Type B pancreatic cell (in vitro differentiated cells): ENCODE measurements around the gene TMEM198. TPM values are rescaled to one million over a fixed set of nuclear protein-coding genes. Genes with fewer than 3 reads are reported as not detected.
A peak's percentile ranks its signal among the peaks of the same experiment; 100 is the strongest.

Experiments
- DNase-seq: peaks from one replicate; pipeline ENCODE4 v3.0.0; 2021; ENCODE audit warnings: mixed read lengths; ENCODE audit not compliant: unreplicated experiment; ENCODE audit errors: extremely low spot score
- H3K27ac Mint-ChIP-seq: 2 replicates; pipeline ENCODE4 v1.8.0; 2021; ENCODE audit warnings: mild to moderate bottlenecking, mixed read lengths
- H3K27me3 Mint-ChIP-seq: 2 replicates; pipeline ENCODE4 v1.8.0; 2021; ENCODE audit warnings: mixed read lengths
- H3K36me3 Mint-ChIP-seq: 2 replicates; pipeline ENCODE4 v1.8.0; 2021; ENCODE audit warnings: mixed read lengths
- H3K4me1 Mint-ChIP-seq: one replicate; pipeline ENCODE4 v1.8.0; 2021; ENCODE audit warnings: mixed read lengths; ENCODE audit not compliant: unreplicated experiment
- H3K4me3 Mint-ChIP-seq: 2 replicates; pipeline ENCODE4 v1.8.0; 2021; ENCODE audit warnings: mild to moderate bottlenecking, mixed read lengths
- H3K9me3 Mint-ChIP-seq: 2 replicates; pipeline ENCODE4 v1.8.0; 2021; ENCODE audit warnings: mixed read lengths
- total RNA-seq: library from RNA; stranded (reverse); gene quantifications from 2 replicates; pipeline ENCODE4 v1.2.1, GENCODE V29; 2021; ENCODE audit warnings: low replicate concordance
- TF ChIP-seq, protein P1 (sequence below): fragments of 200-600 bp; sonication (generic); conservative IDR thresholded peaks from 2 replicates; pipeline ENCODE4 v1.5.0; 2021; ENCODE audit warnings: antibody characterized with exemption, mild to moderate bottlenecking

TMEM198 gene
- total RNA-seq, 1 donor from 2014 or later, result 7.8 TPM

DNA sequence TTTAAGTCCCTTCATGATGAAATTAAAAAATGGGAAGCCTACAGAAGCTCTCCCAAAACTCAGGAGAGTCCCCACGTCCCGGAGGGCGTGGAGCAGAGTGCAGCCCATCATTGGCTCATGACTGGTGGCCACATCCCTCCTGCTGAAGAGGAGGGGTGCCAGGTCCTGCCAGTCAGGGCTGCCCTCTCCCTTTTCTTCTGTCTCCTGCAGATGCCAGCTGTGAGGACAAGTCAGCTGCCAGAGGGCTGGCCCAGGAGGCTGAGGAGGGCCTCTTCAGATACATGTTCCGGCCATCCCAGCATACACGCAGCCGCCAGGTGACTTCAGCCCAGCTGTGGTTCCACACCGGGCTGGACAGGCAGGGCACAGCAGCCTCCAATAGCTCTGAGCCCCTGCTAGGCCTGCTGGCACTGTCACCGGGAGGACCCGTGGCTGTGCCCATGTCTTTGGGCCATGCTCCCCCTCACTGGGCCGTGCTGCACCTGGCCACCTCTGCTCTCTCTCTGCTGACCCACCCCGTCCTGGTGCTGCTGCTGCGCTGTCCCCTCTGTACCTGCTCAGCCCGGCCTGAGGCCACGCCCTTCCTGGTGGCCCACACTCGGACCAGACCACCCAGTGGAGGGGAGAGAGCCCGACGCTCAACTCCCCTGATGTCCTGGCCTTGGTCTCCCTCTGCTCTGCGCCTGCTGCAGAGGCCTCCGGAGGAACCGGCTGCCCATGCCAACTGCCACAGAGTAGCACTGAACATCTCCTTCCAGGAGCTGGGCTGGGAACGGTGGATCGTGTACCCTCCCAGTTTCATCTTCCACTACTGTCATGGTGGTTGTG lies 30.9 kb downstream of the TMEM198 start:
- peaks cover 3% of the 10 kb centered on the region for H3K27me3 Mint-ChIP-seq
- no peak overlapping the region for H3K27ac Mint-ChIP-seq
- no peak overlapping the region for H3K4me3 Mint-ChIP-seq
- no peaks in the 10 kb centered on the region for H3K9me3 Mint-ChIP-seq
- TF ChIP-seq, protein P1, sequence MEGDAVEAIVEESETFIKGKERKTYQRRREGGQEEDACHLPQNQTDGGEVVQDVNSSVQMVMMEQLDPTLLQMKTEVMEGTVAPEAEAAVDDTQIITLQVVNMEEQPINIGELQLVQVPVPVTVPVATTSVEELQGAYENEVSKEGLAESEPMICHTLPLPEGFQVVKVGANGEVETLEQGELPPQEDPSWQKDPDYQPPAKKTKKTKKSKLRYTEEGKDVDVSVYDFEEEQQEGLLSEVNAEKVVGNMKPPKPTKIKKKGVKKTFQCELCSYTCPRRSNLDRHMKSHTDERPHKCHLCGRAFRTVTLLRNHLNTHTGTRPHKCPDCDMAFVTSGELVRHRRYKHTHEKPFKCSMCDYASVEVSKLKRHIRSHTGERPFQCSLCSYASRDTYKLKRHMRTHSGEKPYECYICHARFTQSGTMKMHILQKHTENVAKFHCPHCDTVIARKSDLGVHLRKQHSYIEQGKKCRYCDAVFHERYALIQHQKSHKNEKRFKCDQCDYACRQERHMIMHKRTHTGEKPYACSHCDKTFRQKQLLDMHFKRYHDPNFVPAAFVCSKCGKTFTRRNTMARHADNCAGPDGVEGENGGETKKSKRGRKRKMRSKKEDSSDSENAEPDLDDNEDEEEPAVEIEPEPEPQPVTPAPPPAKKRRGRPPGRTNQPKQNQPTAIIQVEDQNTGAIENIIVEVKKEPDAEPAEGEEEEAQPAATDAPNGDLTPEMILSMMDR, result no peak
- peaks cover 2% of the 10 kb centered on the region for H3K36me3 Mint-ChIP-seq
- DNase-seq, result no peak
- peaks cover 32% of the 10 kb centered on the region for H3K4me1 Mint-ChIP-seq

DNA sequence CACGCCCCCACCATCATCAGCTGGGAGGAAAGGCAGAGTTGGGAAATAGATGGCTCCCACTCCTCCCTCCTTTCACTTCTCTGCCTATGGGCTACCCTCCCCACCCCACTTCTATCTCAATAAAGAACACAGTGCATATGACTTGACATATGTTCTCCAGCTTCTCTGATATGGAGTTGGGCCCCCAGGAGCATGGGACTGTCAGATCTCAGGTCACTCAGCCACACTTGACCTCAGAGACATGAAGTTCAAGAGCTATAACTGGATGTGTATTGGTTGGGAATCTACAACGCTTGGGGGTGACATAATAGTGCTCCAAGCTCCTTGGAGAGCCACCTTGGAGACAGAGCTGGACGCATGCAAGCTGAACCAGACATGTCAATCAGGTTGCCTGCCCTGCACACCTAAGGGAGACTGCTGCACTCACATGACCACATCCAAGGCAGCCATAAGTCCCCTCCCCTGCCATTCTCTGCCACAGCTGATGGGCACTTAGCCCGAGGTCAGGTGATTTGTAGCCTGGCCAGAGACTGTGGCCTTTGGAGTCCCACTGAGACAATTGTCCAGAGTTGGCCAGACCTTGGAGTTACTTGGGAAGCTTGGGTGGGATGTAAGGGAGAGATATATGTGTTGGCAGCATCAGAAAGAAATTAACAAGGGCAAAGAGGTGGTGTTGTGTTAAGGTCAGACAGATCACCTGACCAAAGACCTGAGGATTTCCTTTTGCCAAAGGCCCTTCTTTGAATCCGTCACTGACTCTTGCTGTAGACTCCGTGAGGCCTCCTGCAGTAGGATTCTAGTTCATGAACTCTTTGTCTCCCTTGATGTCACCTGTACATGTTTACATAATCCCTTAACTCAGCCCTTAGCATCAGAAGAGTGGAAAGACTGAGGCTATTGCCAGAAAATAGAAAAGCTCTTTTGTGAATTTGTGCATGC lies 32.0 kb downstream of the TMEM198 start:
- peak overlapping the region; percentile 3 for H3K4me3 Mint-ChIP-seq

DNA sequence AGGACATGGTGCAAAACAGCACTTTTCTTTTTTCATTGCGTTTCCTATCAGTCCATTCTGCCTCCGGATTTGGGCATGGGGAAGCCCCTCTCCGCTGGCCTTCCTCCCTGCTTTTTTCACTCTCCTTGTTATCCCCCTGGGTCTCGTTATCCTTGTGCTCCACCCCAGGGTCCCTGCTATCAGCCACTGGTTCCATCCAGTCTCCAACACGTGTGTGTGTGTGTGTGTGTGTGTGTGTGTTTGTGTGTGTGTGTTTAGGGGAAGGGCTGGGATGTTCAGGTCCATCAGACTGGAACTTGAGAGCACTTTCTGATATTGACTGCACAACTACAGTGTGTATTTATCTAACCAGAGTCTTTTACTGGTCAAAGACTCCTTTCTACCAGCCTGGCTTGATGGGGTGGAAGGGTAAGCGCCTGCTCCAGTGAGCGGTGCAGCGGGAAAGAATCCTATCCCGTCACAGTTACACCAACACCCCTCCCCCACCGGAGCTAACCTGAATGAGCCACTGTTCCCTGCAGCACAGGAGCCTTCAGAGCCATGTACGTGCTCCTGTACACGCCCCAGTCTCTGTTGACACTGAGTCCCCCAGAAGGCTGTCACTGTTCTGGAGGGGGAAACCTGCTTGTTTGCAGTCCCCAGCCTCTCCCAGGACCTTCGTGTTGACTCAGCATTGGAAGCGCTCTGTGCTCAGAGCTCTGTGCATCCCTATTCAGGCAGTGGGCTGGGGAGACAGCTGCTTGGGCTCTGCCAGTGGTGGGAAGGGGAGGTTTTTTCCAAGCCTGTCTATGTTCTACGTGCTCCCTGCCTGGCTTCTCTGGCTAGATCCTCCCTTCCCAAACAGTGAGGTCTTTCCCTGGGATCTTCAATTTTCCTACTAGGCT lies 32.9 kb downstream of the TMEM198 start:
- TF ChIP-seq, protein P1, result no peak
- Mint-ChIP-seq H3K4me3 (peak overlapping the region; percentile 55), H3K4me1 (peaks cover 27% of the 10 kb centered on the region), H3K36me3 (no peaks in the 10 kb centered on the region), H3K27me3 (peaks cover 3% of the 10 kb centered on the region), H3K9me3 (no peaks in the 10 kb centered on the region), H3K27ac (peak overlapping the region; percentile 59)
- DNase-seq, result no peak

More for the DNA sequence above, 32.0 kb downstream of the TMEM198 start:
- Mint-ChIP-seq H3K36me3 (no peaks in the 10 kb centered on the region), H3K9me3 (no peaks in the 10 kb centered on the region), H3K27ac (peak overlapping the region; percentile 16), H3K4me1 (peaks cover 30% of the 10 kb centered on the region), H3K27me3 (peaks cover 3% of the 10 kb centered on the region)
- no peak for DNase-seq
- TF ChIP-seq, protein P1, result no peak

DNA sequence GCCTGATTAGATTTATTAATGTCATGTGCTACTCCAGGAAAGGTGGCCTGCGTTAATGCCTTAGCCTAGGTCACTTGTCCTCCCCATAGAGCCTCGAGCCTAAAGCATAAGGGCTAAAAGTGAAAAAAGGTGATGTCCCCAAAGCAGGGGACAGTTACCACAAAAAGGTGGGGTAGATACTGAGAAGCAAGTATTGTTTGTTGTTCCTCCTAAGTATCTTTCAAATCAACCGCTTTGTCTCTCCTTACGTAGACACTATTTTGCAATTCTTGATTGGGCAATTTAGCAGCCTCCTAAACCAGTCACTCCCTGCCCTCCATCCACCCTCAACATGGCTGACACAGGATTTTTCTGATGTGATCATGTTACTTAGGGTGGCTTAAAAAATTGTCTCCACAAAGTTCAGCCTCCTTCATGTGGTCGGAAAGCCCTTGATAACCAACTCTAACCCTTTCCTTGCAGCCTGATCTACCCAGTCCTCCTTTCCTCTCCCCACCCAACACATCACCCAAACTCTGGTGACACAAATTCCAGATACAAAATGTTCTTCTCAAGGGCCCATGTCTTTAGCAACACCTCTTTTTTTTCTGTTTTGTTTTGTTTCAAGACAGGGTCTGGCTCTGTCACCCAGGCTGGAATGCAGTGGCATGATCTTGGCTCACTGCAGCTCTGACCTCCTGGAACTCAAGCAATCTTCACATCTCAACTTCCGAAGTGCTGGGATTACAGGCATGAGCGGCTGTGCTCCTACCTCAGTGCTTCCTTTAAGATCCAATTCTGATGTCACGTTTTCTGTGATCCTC lies 35.2 kb downstream of the TMEM198 start:
- no peak for DNase-seq
- H3K4me3 Mint-ChIP-seq, result no peak overlapping the region
- H3K27ac Mint-ChIP-seq, result no peak overlapping the region
- peaks cover 3% of the 10 kb centered on the region for H3K27me3 Mint-ChIP-seq
- H3K9me3 Mint-ChIP-seq, result no peaks in the 10 kb centered on the region
- H3K4me1 Mint-ChIP-seq, result peaks cover 23% of the 10 kb centered on the region
- TF ChIP-seq, protein P1, result no peak
- no peaks in the 10 kb centered on the region for H3K36me3 Mint-ChIP-seq
